ENCODE measurements around the gene MYO16. TPM values are rescaled to one million over a fixed set of nuclear protein-coding genes. Genes with fewer than 3 reads are reported as not detected.
A peak's percentile ranks its signal among the peaks of the same experiment; 100 is the strongest.

MYO16 gene
- total RNA-seq, 1 donor from 2014 or later = not detected

GRCh38 chr13:109253316-109253715 lies 623.9 kb downstream of the MYO16 start:
- Histone ChIP-seq H3K4me3 (no peak overlapping the region), H3K4me1 (peaks cover 3% of the 10 kb centered on the region in 2 donors), H3K36me3 (no peaks in the 10 kb centered on the region), H3K27me3 (no peaks in the 10 kb centered on the region), H3K9me3 (no peaks in the 10 kb centered on the region), H3K27ac (no peak overlapping the region)
- intact Hi-C loops (cut with DNase I) = loop anchor here (10.0 kb wide), 1 partner anchor 621 kb away; no protein-coding TSS in a partner anchor
- TF ChIP-seq, protein P1, sequence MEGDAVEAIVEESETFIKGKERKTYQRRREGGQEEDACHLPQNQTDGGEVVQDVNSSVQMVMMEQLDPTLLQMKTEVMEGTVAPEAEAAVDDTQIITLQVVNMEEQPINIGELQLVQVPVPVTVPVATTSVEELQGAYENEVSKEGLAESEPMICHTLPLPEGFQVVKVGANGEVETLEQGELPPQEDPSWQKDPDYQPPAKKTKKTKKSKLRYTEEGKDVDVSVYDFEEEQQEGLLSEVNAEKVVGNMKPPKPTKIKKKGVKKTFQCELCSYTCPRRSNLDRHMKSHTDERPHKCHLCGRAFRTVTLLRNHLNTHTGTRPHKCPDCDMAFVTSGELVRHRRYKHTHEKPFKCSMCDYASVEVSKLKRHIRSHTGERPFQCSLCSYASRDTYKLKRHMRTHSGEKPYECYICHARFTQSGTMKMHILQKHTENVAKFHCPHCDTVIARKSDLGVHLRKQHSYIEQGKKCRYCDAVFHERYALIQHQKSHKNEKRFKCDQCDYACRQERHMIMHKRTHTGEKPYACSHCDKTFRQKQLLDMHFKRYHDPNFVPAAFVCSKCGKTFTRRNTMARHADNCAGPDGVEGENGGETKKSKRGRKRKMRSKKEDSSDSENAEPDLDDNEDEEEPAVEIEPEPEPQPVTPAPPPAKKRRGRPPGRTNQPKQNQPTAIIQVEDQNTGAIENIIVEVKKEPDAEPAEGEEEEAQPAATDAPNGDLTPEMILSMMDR (IDR thresholded peaks at IDR 0.05) = no peak
- DNase-seq (ENCODE audit: low spot score in 2 of 2) = no peak

- Histone ChIP-seq H3K27ac (no peak overlapping the region), H3K36me3 (no peaks in the 10 kb centered on the region), H3K4me1 (peaks cover 3% of the 10 kb centered on the region in 2 donors), H3K4me3 (no peak overlapping the region), H3K9me3 (no peaks in the 10 kb centered on the region), H3K27me3 (no peaks in the 10 kb centered on the region)
- TF ChIP-seq, protein P1 (IDR thresholded peaks at IDR 0.05) = no peak
- no peak for DNase-seq (ENCODE audit: low spot score in 2 of 2)
- intact Hi-C loops (cut with DNase I) = loop anchor here (10.0 kb wide), 1 partner anchor 621 kb away; no protein-coding TSS in a partner anchor
Measured at GRCh38 chr13:109254274-109254673, 624.9 kb downstream of the MYO16 start.

GRCh38 chr13:109255141-109255856 lies 625.9 kb downstream of the MYO16 start:
- H3K4me1 ChIP-seq = peaks cover 3% of the 10 kb centered on the region in 2 donors
- TF ChIP-seq, protein P1 (IDR thresholded peaks at IDR 0.05) = no peak
- no peaks in the 10 kb centered on the region for H3K27me3 ChIP-seq
- no peaks in the 10 kb centered on the region for H3K36me3 ChIP-seq
- H3K4me3 ChIP-seq = no peak overlapping the region
- no peak for DNase-seq (ENCODE audit: low spot score in 2 of 2)
- intact Hi-C loops (cut with DNase I) = loop anchor here (5.0 to 10.0 kb wide), 2 partner anchors 620 to 852 kb away; no protein-coding TSS in a partner anchor
- no peaks in the 10 kb centered on the region for H3K9me3 ChIP-seq
- no peak overlapping the region for H3K27ac ChIP-seq

GRCh38 chr13:109256866-109257760 lies 627.7 kb downstream of the MYO16 start:
- intact Hi-C loops (cut with DNase I) = loop anchor here (1.0 to 10.0 kb wide), 4 partner anchors 101 to 850 kb away; no protein-coding TSS in a partner anchor
- Histone ChIP-seq H3K4me1 (peaks cover 3% of the 10 kb centered on the region in 2 donors), H3K27ac (peak overlapping the region; percentile 55 to 56)

More at GRCh38 chr13:109256866-109257760, 627.7 kb downstream of the MYO16 start:
- Histone ChIP-seq H3K4me3 (no peak overlapping the region), H3K36me3 (no peaks in the 10 kb centered on the region), H3K9me3 (no peaks in the 10 kb centered on the region), H3K27me3 (no peaks in the 10 kb centered on the region)
- DNase-seq (ENCODE audit: low spot score in 2 of 2) = peak in 1 of 2 donors; percentile 80
- TF ChIP-seq, protein P1 (IDR thresholded peaks at IDR 0.05) = no peak

Measured in ascending aorta (tissue), 2 donors.